Measurements from ENCODE around the gene DNPEP.

Gene DNPEP

GRCh38 chr2:219387306-219388120 is at the start of gene DNPEP:
Gene DNPEP (minus strand): TSS chr2:219387912. CDS start chr2:219387794, 118 bp downstream.
- DNase-seq (ENCODE audit: low read depth), result no peak

GRCh38 chr2:219437141-219437540 is 49.4 kb upstream of the DNPEP start:
- DNase-seq (ENCODE audit: low read depth), result no peak

GRCh38 chr2:219436491-219436890 is 48.8 kb upstream of the DNPEP start:
- no peak for DNase-seq (ENCODE audit: low read depth)

GRCh38 chr2:219435701-219436100 is 48.0 kb upstream of the DNPEP start:
- DNase-seq (ENCODE audit: low read depth), result no peak

GRCh38 chr2:219434718-219435525 is 47.2 kb upstream of the DNPEP start, which contains the start of gene SPEG:
Gene SPEG (plus strand): TSS chr2:219434843. CDS start chr2:219434978, 135 bp downstream.
- DNase-seq (ENCODE audit: low read depth), result no peak

GRCh38 chr2:219434468-219434717 is 46.7 kb upstream of the DNPEP start:
- DNase-seq (ENCODE audit: low read depth), result no peak

DNA sequence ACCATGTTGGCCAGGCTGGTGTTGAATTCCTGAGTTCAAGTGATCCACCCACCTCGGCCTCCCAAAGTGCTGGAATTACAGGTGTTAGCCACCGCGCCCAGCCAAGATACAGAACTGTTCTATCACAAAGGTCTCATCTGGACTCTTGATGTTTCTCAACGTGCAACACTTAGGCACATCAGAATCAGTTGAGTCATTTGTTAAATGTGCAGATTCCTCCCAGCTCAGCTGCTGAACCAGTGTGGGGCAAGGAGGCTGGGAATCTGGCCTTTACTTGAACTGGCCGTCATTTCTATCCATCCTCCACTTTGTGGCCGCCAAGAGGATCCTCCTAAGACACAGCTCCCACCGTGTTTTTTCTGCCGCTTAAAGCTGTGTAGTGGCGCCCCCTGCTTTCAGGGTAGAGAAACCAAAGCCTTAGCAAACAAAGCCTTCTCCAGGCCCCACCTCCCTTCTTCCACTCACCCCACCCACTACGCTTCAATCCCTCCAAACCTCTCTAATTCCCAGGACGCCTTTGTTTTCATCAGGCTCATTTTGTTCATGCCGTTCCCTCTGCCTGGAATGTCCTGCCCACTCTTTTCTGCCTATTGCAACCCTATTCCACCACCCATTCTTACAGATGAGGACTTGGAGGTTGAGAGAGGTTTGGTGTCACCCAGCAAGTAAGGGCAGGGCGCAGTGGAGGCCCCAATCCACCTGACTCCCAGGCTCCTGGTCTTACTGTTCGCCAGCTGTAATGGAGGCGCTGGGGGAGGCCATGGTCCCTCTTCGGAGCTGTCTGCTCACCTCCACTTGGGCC is 46.2 kb upstream of the DNPEP start:
- DNase-seq (ENCODE audit: low read depth), result peak; percentile 14

GRCh38 chr2:219430633-219431615 is 43.2 kb upstream of the DNPEP start:
- no peak for DNase-seq (ENCODE audit: low read depth)

- DNase-seq (ENCODE audit: low read depth), result no peak
Measured at GRCh38 chr2:219429958-219430606, 42.4 kb upstream of the DNPEP start.

DNA sequence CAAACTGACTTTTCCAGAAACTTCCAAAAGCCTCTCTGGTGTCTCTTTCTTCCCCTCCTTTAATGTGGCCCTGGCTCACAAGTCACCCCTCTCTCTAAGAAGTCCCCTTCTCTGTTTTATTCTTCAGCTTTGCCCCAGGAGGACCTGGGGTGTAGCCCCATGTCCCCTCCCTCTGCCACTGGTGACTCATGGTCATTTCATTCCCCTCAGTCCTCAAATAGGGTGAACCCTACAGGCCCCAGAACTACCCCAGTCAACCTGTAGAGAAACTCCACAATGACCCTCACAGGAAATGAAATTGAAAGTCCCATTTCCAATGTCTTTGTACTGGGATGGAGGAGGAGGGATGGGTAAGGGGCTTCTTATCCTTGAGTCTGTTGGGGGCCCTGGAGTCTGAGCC is 40.8 kb upstream of the DNPEP start:
- no peak for DNase-seq (ENCODE audit: low read depth)

GRCh38 chr2:219426534-219427136 is 38.9 kb upstream of the DNPEP start:
- no peak for DNase-seq (ENCODE audit: low read depth)

GRCh38 chr2:219426068-219426443 is 38.3 kb upstream of the DNPEP start:
- no peak for DNase-seq (ENCODE audit: low read depth)

- DNase-seq (ENCODE audit: low read depth), result no peak
Measured at GRCh38 chr2:219425238-219426067, 37.7 kb upstream of the DNPEP start.

DNA sequence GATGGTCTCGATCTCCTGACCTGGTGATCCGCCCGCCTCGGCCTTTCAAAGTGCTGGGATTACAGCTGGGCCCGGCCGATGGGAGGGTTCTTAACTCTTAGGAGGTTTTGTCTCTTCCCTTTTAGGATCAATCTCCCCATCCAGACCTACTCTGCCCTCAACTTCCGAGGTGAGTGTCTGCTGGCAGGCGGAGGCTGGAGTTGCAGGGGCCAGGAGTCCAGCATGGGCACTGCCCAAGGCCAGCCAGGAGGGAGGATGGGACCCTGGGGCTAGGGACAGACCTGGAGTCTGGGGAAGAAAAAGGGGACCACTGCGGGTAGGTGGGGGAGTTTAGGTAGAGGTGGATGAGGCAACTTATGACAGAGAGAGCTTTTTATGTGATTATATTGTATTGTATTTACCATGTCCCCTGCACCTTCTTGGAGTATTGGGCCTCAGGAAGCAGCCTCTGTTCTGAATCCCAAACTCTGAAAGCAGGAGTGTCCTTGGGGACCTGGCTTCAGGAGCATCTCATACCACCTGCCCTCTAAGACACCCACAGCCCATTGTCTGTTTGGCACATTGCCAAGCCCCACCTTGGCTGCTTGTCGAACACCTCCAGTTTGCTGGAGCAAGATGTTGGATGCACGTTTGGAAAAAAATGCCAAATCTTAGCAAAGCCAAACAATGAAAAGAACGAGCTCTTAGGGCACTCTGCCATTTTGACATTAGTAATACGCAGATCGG is 36.1 kb upstream of the DNPEP start:
- no peak for DNase-seq (ENCODE audit: low read depth)

GRCh38 chr2:219422952-219423534 is 35.3 kb upstream of the DNPEP start:
- no peak for DNase-seq (ENCODE audit: low read depth)

DNA sequence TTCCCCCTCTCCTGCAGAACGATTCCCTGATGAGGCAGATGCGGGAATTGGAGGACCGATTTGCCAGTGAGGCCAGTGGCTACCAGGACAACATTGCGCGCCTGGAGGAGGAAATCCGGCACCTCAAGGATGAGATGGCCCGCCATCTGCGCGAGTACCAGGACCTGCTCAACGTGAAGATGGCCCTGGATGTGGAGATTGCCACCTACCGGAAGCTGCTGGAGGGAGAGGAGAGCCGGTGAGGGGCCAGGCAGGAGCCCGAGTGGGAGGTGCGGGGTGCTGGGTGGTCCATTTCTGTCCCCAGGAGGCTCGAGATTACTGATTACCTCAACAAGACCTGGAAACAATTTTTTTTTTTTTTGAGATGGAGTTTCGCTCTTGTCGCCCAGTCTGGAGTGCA is 33.6 kb upstream of the DNPEP start:
- DNase-seq (ENCODE audit: low read depth), result no peak

DNA sequence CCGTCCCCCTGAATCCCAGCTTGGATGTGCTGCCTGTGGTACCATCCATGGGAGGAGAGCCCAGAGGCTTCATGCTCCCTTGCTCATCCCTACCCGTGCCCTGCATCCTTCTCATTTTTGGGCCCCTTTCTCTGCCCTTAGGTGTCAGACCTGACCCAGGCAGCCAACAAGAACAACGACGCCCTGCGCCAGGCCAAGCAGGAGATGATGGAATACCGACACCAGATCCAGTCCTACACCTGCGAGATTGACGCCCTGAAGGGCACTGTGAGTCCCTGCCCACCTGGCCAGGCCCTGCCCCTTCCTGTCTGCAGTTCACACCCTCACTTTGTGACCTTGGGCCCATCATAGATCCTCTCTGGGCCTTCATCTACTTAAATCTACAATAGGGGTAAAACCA is 33.0 kb upstream of the DNPEP start:
- no peak for DNase-seq (ENCODE audit: low read depth)

Data from stimulated activated CD8-positive, alpha-beta memory T cell treated with anti-CD3 and anti-CD28 coated beads, Interleukin-4, amount 100 ng/mL, for 24 hours (primary cell).